H1 (cell line): Measurements from ENCODE around the gene LUM. TPM values are rescaled to one million over a fixed set of nuclear protein-coding genes. Genes with fewer than 3 reads are reported as not detected.

Source experiments
- CHD7 ChIP-seq: fragments of 300-600 bp; sonication (generic); IDR thresholded peaks from 2 replicates; pipeline ENCODE4 v1.7.1; 2012; ENCODE audit warnings: low read length, moderate library complexity, mild to moderate bottlenecking, inconsistent platforms; ENCODE audit not compliant: insufficient replicate concordance
- HDAC2 ChIP-seq, 2 experiments: fragments of 300-600 bp in 1 of 2; sonication (generic) in 1 of 2; IDR thresholded peaks; 2 replicates each; pipeline ENCODE4 v1.6.1; 2011 to 2012; ENCODE audit warnings: low read depth in 2 of 2, low read length in 2 of 2, mild to moderate bottlenecking in 2 of 2, moderate library complexity in 2 of 2, borderline replicate concordance in 1 of 2, inconsistent platforms in 1 of 2
- JUN ChIP-seq: IDR thresholded peaks from 2 replicates; pipeline ENCODE4 v1.6.1; 2011; ENCODE audit warnings: low read depth, mild to moderate bottlenecking, improper control_type of control experiment, low read length
- USF2 ChIP-seq: IDR thresholded peaks from 2 replicates; pipeline ENCODE4 v1.6.1; 2011; ENCODE audit warnings: low read length, improper control_type of control experiment
- polyA plus RNA-seq, 7 experiments: library from polyadenylated mRNA; depleted of rRNA in 3 of 7; stranded (reverse) in 5 of 7; unstranded in 2 of 7; fragments of >200 nt in 5 of 7; fragments of 200-250 nt in 2 of 7; gene quantifications; 1 replicate in 5 of 7; 2 replicates in 1 of 7; 4 replicates in 1 of 7; pipeline versions ENCODE4 v1.2.1 to v1.2.3, GENCODE V29; 2011 to 2013; ENCODE audit warnings: missing spikeins in 2 of 7, mixed read lengths in 2 of 7
- total RNA-seq: library from RNA; stranded (reverse); fragmentation: NEBNext Ultra II Directional; extraction: Animal tissue kit (Norgen Biotek cat#: 25700); gene quantifications from 2 replicates; pipeline ENCODE4 v1.2.1, GENCODE V29; 2021

The LUM gene
- total and polyA plus RNA-seq, 2 of the 8 experiments (the other 6 are each of a cell fraction or from before 2014, with no cell fraction given), result not detected

- TF ChIP-seq CHD7 (no peak), HDAC2 (IDR thresholded peaks at IDR 0.05; ENCODE audit: borderline replicate concordance in 1 of 2, low read depth in 2 of 2, low read length in 2 of 2) (no peak), JUN (no peak), USF2 (no peak)
Measured at GRCh38 chr12:91100906-91101305, 10.4 kb downstream of the LUM start (continued).
